ENCODE results near the gene NPEPL1. TPM values are rescaled to one million over a fixed set of nuclear protein-coding genes. Genes with fewer than 3 reads are reported as not detected.
"Not testable (repeated sequence)": the region's sequence is repeated elsewhere in the genome, so short reads cannot be mapped to it uniquely, and the experiment has no call there.

The NPEPL1 gene
- total RNA-seq, 1 experiment from 2014 or later, result 6.8 TPM

DNA sequence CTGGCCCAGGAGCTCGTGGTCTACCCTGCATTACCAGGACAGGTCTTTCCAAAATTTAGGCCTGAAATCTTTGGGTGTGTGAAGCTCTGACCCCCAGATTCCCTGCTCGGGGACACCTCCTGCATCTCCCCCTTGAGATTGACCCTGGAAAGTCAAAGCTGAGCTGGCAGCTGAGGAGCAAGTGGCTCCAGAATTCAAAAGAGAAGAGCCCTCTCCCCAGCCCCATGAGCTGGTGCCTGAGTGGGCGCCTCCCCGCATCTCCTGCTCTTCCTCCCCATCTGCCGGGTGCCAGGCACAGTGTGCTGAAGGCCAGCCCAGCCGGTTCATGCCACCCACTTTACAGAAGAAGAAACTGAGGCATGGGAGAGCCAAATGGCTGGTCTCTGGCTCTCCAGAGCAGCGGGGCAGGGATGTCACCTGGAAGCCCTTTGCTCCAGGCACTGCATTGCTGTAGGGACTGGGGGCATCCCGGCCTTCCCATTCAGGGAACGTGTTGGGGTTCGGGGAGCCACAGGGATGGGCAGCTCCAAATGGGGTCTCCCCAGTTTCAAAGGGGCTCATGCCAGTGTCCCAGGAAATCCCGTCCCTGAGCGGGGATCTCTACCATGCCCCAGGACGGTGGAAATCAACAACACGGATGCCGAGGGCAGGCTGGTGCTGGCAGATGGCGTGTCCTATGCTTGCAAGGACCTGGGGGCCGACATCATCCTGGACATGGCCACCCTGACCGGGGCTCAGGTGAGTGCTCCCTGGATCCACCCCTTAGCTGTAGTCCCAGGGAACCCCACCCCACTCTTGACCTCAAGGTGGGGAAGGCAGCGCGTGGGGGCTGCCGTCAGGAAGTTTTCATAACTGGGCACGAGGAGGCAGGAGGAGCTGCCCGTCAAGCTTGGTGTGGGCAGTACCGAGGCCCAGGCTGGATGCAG, 20.5 kb downstream of the NPEPL1 start:
- DNase-seq (ENCODE audit: low read depth), result no peak

DNA sequence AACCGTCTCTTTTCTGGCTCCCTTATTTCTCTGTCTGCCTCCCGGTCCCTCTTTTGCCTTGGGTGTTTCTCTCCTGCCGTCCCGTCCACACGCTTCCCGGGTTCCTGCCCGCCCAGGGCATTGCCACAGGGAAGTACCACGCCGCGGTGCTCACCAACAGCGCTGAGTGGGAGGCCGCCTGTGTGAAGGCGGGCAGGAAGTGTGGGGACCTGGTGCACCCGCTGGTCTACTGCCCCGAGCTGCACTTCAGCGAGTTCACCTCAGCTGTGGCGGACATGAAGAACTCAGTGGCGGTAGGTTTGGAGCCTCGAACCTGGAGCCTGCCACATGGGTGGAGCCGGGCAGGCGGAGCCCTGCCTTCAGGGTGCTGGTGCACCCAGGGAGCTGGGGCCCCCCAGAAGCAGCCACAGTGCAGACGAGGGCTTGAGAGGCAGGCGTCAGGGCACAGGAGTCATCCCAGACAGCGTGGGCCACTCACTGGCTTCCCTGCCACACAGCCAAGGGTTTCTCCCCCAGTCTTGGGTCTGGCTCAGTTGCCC, 21.3 kb downstream of the NPEPL1 start:
- no peak for DNase-seq (ENCODE audit: low read depth)

DNA sequence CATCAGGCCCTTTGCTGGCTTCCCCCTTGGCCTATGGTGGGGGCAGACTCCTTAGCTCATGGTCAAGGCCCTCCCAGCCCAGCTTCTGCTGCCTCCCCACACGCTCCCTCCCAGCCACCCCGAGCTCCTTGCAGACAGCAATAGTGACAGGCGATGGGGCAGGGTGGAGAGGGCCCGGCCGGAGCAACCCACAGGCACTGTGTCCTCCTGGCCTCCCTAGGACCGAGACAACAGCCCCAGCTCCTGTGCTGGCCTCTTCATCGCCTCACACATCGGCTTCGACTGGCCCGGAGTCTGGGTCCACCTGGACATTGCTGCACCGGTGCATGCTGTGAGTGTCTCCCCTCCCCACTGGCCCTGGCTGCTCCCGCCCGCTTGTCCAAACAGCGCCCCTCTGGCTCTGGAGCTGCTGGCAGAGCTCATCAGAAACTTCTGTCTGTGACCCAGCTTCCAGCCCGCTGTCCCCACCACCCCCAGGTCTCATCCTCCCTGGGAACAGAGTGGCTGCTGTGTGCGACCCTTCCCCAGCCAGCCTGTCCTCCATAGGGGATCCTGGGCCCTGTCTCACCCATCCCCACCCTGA, 21.8 kb downstream of the NPEPL1 start:
- no peak for DNase-seq (ENCODE audit: low read depth)

DNA sequence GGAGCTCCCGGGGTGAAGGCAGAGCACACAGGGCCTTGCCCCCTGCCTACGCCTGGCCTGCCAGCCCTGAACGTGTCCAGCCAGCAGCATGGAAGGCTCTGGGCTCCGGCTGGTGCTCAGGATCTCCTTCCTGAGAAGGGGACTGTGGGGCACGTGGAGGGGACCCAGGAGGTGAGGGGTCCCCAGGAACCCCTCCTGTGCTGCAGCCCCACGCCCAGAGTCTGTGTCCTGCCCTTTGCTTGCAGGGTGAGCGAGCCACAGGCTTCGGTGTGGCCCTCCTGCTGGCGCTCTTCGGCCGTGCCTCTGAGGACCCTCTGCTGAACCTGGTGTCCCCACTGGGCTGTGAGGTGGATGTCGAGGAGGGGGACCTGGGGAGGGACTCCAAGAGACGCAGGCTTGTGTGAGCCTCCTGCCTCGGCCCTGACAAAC, 22.3 kb downstream of the NPEPL1 start:
- DNase-seq (ENCODE audit: low read depth), result no peak

DNA sequence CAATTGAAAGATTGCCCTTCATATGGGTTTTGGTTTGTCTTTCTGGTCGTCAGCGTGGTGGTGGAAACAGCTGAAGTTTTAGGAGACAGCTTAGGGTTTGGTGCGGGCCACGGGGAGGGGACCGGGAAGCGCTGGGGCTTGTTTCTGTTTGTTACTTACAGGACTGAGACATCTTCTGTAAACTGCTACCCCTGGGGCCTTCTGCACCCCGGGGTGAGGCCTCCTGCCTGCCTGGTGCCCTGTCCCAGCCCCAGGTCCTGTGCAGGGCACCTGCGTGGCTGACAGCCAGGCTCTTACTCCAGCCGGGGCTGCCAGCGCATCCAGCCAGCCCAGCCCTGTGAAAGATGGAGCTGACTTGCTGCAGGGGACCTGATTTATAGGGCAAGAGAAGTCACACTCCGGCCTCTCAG, 22.8 kb downstream of the NPEPL1 start:
- DNase-seq (ENCODE audit: low read depth), result no peak

DNA sequence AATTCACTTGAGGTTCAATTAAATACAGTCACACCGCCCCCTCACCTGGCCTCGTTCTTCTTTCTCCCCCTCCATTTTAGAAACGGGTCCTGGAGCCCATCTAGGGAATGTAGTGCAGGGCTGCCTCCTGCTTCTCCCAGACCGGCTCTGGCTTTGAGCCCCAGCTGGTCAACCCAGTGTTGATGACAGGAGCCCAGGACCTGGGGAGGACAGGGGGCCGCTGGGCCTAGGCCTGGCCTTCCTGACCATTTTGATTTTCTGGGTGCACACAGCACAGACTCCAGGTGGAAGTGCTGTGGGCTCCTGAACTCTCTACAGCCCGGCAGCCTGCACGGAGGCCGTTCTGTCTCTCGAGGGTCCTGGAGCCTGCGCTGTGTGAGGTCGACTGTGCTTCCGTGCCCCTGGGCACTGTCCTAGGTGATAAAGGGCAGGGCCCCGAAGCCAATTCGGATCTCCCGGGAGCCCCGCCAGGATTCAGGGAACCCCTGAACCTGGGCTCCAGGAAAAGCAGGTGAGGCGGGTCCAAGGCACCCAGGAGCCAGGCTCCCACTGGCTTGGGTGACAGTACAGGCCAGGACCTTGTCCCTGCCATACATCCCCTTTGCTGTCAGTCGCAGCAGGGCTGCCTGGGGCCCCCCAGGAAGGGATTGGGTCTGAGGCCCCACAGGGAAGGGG, 23.3 kb downstream of the NPEPL1 start:
- no peak for DNase-seq (ENCODE audit: low read depth)

DNA sequence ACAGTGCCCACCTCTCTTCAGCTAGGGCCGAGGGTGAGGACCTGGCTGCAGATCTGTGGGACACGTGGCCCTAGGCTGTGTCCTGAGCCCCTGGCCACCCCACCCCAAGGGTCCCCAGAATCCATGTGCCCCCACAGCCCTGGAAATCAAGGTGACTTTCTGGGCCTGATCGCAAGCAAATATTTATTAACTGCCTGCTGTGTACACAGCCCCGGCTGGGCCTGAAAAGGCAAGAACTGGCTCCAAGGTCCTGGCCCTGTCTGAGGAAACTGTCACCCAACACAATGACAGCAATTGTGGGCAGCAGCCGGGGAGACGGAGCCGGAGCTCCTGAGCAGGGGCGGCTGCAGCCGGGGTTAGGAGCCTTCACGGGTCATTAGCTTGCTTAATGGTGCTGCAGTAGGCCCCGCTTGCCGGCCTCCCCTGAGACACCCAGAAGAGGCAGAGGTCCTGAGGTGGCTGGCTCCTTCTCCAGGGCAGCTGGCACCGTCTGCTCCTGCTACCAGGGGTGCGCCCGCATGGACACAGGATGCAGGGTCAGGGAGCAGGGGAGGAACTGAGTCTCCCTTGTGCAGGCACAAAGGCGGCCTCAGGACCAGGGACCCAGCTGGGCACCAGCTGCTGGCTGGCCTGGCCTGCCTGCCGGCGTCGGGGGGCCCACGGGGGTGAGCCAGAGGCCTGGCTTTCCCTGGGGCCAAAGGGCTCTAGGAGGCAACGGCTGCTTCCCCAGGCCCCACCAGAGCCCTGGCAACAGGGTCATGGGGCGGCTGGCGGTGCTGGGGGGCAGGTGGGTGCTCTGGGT, 24.1 kb downstream of the NPEPL1 start:
- no peak for DNase-seq (ENCODE audit: low read depth)

DNA sequence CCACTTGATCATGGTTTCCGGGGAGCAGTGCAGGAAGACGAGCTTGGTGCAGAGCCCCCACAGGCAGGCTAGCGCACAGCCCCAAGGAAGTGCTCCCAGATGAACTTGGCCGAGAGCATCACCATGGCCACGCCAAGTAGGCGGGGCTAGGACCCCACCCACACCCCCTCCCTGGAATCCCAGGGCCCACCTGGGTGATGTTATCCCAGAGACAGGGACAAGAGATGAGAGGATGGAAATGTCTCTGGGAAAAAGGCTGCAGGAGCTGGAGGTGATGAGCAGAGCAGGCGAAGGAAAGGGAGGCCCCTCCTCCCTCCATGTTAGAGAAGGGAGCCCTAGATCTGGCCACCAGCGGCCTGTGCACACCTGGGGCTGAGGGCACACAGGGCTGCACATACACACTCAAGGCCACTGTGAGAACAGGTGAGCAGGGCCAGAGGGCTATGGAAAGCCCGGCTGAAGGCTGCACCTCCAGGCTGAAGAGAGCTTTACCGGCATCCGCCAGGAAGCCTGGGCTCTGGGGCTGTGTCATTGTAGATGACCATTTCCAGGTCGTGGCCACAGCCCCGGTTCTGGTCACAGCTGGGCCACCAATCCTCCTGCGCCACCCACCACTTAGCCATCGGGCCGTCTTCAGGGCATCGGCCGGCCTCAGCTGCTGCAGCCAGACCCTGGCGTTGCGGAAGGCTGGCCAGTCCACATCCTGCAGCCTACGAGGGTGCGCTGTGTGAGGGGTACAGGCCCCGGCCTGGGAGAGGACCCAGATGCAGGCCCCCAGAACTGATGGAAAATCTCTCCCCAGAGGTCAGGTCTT, 24.9 kb downstream of the NPEPL1 start:
- no peak for DNase-seq (ENCODE audit: low read depth)

DNA sequence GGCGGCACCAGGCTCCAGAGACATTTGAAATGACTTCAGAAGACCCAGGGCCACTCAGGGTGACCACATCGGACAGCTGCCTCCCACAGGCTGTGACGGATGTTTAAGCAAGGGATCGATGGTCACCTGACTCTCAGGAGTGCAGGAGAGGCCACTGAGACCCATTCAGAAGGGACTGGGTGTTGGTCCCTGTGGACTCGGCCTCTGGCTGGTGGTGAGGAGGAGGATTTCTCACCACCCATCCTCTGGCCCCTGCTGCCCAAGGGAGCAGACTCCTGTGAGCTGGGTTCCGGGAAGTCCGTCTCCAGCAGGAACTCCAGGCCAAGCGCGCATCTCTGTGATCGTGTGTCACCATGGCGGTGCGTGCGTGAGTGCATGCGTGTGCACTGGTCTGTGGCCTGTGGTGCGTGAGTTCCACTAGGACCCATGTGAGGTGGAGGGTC, 25.5 kb downstream of the NPEPL1 start:
- no peak for DNase-seq (ENCODE audit: low read depth)

DNA sequence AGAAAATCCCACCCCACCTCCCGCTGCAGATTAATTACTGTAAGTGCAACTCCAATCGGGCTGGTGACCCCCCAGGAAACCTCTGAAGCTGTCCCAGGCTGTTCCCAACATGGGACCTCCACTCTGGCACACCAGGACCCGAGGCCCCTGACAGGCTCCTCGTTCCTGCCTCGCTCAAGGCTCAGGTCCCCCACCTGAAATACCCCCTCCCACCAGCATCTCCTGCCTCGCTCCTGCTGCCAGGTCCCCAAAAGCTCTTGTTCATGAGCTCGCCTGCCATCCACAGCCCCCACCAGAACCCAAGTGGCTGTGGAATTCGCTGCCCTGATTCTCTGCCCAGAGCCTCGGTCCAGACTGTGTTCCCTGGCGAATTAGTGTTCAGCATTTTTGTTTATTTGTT, 26.1 kb downstream of the NPEPL1 start:
- no peak for DNase-seq (ENCODE audit: low read depth)

DNA sequence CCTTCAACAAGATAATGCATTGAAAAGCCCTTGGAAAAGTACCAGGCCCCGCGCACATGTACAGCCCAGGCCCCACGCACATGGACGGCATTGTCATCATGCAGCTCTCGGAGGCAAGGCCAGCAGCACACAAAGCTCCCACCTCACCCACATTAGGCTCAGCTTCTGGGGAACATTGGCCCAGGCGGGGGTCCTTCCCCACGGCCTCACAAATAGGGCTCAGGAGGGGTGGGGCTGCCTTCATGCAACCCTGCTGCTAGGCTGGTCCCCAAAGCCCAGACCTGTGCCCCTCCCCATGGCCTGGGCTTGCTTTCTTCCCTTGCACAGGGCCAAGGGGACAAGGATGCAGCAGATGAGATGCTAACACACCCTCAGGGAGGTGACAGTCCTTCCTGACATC, 26.7 kb downstream of the NPEPL1 start:
- no peak for DNase-seq (ENCODE audit: low read depth)

DNA sequence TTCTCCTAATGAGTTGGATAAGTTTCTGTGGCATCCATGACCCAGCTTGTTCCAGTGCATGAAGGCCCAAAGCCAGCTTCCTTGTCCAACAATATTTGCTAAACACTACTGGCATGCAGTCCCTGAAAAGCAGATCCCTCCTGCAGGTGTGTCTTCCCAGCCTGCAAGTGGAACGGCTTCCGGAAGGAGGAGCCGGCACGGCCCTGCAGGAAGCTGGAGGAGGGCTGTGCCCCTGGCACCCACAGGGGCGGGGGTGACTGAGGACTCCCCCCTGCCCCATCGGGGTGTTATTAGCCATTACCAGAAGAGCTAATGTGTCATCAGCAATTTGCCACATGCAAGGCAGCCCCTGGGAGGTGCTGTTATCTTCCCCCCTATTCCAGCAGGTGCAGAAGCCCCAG, 27.4 kb downstream of the NPEPL1 start:
- DNase-seq (ENCODE audit: low read depth), result no peak

DNA sequence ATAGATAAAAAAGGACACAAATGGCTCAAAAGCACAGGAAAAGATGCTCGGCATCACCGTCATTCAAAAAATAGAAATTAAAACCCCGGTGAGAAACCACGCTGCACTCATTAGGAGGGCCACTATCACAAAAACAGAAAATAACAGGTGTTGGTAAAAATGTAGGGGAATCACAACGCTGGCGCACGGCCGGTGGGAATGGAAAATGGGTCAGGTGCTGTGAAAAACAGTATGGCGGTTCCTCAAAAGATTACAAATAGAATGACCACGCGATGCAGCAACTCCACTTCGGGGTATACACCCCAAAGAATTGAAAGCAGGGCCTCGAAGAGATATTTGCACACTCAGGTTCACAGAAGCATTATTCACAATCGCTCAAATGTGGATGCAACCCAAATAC, 28.3 kb downstream of the NPEPL1 start:
- no peak for DNase-seq (ENCODE audit: low read depth)

DNA sequence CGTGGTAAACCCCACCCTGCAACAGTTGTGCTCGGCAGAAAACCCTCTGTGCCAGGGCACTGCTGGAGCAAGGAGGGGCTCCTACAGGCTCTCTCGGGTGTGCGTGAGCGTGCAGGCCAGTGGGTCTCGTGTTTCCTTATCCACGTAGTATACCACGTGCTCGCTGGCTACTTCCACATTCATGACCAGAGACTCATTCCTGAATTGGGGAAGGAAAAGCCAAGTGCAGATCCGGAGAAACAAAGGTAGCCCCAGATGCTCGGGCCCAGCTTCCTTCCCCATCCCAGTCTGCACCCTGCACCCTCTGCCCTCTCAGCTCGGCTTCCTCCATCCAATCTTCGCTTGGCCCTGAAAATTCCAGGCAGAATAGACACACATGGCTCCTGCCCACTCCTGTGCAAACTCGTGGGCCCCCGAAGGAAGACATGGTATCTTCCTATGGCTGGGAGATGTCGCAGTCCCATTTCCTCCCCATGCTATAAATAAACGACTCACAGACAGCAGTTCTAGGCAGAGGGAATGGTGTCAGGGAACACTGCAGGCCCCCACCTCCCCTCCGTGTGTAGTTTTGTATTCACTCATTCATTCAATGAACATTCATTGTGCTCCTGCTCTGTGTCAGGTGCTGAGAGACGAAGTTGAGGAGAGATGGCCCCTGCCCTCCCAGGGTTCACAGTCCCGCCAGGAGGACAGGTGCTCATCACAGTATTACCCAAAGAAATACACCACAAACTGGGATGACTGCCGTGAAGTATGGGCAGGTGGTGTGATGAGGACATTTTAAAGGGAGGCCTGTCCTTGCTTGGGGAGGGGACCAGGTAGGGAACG, 29.6 kb downstream of the NPEPL1 start:
- no peak for DNase-seq (ENCODE audit: low read depth)

DNA sequence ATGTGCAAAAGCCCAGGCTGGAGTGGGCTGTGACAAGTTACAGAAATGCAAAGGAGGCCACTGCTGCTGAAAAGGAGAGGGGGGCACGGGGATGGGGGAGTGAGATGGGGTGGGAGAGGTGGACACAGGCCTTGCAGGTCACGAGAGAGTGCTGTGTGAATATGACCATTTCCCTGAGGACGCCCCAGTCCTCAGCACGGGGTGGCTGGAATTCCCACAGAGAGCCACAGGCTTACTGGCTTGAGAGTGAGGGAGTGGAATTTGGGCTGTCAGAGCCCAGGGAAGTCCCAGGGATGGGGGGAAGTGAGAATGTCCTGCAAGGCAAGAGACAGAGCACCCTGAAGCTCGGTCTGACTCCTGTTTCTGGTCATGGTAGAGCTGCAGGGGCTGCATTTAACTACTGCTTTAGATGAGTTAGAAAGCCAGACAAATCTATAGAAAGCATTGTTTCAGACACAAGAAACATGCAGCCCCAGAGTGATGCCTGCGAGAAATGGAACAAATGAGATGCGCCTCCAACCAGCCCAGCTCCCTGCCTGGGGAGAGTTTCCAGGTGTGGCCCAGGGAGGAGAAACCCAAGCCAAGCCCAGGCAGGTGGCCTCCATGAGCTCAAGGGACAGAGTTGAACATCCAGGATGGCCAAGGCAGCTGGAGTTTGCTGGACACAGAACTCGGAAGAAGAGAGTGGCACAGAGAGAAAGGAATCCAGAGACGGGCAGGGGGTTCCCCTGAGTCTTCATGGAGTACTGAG, 30.5 kb downstream of the NPEPL1 start:
- no peak for DNase-seq (ENCODE audit: low read depth)

DNA sequence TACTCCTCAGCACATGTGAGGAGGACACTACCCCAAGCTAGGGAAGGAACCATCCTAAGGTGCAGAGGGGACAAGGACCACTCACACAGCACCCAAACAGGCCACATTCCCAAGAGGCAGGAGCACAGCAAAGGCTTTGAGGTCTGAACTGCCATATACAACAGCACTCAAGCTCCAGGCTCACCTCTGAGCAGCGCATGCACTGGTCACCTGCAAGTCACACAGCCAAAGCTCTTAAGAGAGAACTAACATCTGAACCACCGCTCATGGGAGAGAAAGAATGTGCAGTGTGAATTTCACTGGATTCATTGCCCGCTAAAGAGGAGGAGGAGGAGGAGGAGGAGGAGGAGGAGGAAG, 31.0 kb downstream of the NPEPL1 start:
- DNase-seq (ENCODE audit: low read depth), result no peak

DNA sequence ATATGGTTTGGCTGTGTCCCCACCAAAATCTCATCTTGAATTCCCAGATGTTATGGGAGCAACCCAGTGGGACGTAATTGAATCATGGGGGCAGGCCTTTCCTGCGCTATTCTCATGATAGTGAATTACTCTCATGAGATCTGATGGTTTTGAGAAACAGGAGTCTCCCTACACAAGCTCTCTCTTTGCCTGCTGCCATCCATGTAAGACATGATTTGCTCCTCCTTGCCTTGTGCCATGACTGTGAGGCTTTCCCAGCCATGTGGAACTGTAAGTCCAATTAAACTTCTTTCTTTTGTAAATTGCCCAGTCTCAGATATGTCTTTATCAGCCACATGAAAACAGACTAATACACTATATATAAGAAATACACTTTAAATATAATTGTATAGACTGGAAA, 33.6 kb downstream of the NPEPL1 start:
- DNase-seq (ENCODE audit: low read depth), result not testable (repeated sequence)

DNA sequence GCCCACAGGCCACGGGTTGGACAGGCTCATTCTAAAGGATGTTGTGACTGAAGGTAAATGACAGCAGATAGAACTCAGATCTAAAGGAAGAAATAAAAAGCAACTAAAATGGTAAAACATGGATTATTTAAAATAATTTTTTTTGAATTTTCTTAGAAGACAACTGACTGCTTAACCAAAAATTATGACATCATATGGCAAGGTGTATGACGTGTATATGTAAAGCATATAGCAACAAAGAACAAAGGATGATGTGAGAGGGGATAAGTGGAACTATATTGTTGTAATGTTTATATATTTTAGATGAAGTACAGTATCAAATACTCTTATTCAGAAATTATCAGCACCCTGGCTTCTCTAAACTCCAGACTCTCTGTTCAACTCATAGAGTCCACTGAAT, 38.6 kb downstream of the NPEPL1 start:
- DNase-seq (ENCODE audit: low read depth), result no peak

DNA sequence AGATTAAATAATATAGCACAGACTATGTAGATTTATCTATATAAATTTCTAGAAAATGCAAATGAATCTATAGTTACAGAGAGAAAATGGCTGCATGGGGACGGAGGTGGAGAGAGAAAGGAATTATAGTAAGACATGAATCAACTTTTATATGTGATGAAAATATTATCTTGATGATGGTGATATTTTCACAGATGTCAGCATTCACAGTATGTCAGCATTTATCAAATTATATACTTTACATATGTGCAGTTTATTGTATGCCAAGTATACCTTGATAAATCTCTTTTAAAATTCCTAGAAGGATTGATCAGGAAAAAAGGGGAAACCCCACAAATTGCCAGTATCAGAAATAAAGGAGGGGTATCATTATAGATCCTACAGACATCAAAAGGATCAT, 44.6 kb downstream of the NPEPL1 start:
- DNase-seq (ENCODE audit: low read depth), result no peak
